ENCODE results near the gene AQP2. TPM values are rescaled to one million over a fixed set of nuclear protein-coding genes. Genes with fewer than 3 reads are reported as not detected.
A peak's percentile ranks its signal among the peaks of the same experiment; 100 is the strongest.

The AQP2 gene
- total and polyA plus RNA-seq, 4 donors: not detected

GRCh38 chr12:49968471-49968870, 17.9 kb downstream of the AQP2 start:
- H3K9me3 ChIP-seq (ENCODE audit: control insufficient read depth in 4 of 4, low read length in 3 of 4): no peaks in the 10 kb centered on the region
- TF ChIP-seq RAD21 (IDR thresholded peaks at IDR 0.05) (peak in 1 of 2 donors; percentile 20), EGR1 (IDR thresholded peaks at IDR 0.05; ENCODE audit: low read depth in 2 of 2) (no peak), RXRA (IDR thresholded peaks at IDR 0.05) (peak; percentile 77 to 82), CTCF (IDR thresholded peaks at IDR 0.05; ENCODE audit: low read depth, low read length, missing input control) (no peak), SP1 (IDR thresholded peaks at IDR 0.05) (peak; percentile 45), HNF4A (conservative IDR thresholded peaks at IDR 0.05) (peak; percentile 74 to 79), YY1 (IDR thresholded peaks at IDR 0.05) (peak; percentile 55), NR2F2 (IDR thresholded peaks at IDR 0.05) (no peak)
- TF ChIP-seq, protein P1, sequence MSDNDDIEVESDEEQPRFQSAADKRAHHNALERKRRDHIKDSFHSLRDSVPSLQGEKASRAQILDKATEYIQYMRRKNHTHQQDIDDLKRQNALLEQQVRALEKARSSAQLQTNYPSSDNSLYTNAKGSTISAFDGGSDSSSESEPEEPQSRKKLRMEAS (IDR thresholded peaks at IDR 0.05): no peak
- H3K27ac ChIP-seq (ENCODE audit: low read depth in 1 of 2, low read length in 2 of 2): no peak overlapping the region
- no peak for DNase-seq (ENCODE audit: low spot score)
- 58% methylated on average over 6 of the region's 6 CpGs for WGBS
- no peak overlapping the region for H3K9ac ChIP-seq (ENCODE audit: low read depth in 1 of 2, low read length in 2 of 2)
- peaks cover 7 to 40% (median 25%) of the 10 kb centered on the region in 4 donors for H3K4me1 ChIP-seq (ENCODE audit: control insufficient read depth in 4 of 4, insufficient read depth in 4 of 4, low read length in 3 of 4)
- no peak overlapping the region for H3K4me3 ChIP-seq (ENCODE audit: low read depth in 1 of 3, low read length in 3 of 3)
- no peaks in the 10 kb centered on the region for H3K27me3 ChIP-seq (ENCODE audit: control insufficient read depth in 4 of 4, insufficient read depth in 4 of 4, low read length in 3 of 4)
- no peaks in the 10 kb centered on the region for H3K36me3 ChIP-seq (ENCODE audit: control insufficient read depth in 4 of 4, insufficient read depth in 3 of 4, low read depth in 1 of 4, low read length in 3 of 4)

DNA sequence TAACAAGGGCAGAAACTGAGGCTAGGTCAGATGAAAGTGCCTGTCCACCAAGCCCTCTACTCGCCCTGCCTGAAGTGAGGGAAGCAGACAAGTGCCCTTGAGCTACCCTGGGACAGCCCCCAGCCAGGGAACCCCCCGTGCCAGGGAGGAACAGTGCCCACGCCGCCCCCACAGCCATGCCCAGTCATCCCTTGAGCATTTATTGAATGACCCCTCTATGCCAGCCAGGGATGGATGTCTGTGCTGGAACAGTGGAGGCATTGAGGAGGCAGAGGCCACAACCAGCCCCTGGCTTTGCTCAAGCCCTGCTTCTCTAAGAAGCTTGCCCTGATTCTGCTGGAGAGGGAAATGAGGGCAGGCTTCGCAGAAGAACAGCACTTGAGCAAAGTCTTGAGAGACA, 18.5 kb downstream of the AQP2 start:
- WGBS: 91% methylated on average over 5 of the region's 5 CpGs
- H3K9ac ChIP-seq (ENCODE audit: low read depth in 1 of 2, low read length in 2 of 2): no peak overlapping the region
- H3K9me3 ChIP-seq (ENCODE audit: control insufficient read depth in 4 of 4, low read length in 3 of 4): no peaks in the 10 kb centered on the region
- no peak overlapping the region for H3K27ac ChIP-seq (ENCODE audit: low read depth in 1 of 2, low read length in 2 of 2)
- peaks cover 7 to 39% (median 23%) of the 10 kb centered on the region in 4 donors for H3K4me1 ChIP-seq (ENCODE audit: control insufficient read depth in 4 of 4, insufficient read depth in 4 of 4, low read length in 3 of 4)
- no peak overlapping the region for H3K4me3 ChIP-seq (ENCODE audit: low read depth in 1 of 3, low read length in 3 of 3)
- no peak for TF ChIP-seq NR2F2 (IDR thresholded peaks at IDR 0.05)
- no peak for TF ChIP-seq RXRA (IDR thresholded peaks at IDR 0.05)
- TF ChIP-seq ZBTB33 (IDR thresholded peaks at IDR 0.05): no peak
- TF ChIP-seq EGR1 (IDR thresholded peaks at IDR 0.05; ENCODE audit: low read depth in 2 of 2): no peak
- TF ChIP-seq TAF1 (conservative IDR thresholded peaks at IDR 0.05): no peak
- no peak for TF ChIP-seq RAD21 (IDR thresholded peaks at IDR 0.05)
- TF ChIP-seq, protein P2, sequence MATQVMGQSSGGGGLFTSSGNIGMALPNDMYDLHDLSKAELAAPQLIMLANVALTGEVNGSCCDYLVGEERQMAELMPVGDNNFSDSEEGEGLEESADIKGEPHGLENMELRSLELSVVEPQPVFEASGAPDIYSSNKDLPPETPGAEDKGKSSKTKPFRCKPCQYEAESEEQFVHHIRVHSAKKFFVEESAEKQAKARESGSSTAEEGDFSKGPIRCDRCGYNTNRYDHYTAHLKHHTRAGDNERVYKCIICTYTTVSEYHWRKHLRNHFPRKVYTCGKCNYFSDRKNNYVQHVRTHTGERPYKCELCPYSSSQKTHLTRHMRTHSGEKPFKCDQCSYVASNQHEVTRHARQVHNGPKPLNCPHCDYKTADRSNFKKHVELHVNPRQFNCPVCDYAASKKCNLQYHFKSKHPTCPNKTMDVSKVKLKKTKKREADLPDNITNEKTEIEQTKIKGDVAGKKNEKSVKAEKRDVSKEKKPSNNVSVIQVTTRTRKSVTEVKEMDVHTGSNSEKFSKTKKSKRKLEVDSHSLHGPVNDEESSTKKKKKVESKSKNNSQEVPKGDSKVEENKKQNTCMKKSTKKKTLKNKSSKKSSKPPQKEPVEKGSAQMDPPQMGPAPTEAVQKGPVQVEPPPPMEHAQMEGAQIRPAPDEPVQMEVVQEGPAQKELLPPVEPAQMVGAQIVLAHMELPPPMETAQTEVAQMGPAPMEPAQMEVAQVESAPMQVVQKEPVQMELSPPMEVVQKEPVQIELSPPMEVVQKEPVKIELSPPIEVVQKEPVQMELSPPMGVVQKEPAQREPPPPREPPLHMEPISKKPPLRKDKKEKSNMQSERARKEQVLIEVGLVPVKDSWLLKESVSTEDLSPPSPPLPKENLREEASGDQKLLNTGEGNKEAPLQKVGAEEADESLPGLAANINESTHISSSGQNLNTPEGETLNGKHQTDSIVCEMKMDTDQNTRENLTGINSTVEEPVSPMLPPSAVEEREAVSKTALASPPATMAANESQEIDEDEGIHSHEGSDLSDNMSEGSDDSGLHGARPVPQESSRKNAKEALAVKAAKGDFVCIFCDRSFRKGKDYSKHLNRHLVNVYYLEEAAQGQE (IDR thresholded peaks at IDR 0.05): no peak
- TF ChIP-seq FOXA2 (IDR thresholded peaks at IDR 0.05): no peak
- TF ChIP-seq CTCF (IDR thresholded peaks at IDR 0.05; ENCODE audit: low read depth, low read length, missing input control): no peak
- TF ChIP-seq, protein P3, sequence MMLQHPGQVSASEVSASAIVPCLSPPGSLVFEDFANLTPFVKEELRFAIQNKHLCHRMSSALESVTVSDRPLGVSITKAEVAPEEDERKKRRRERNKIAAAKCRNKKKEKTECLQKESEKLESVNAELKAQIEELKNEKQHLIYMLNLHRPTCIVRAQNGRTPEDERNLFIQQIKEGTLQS (IDR thresholded peaks at IDR 0.05): no peak
- TF ChIP-seq JUND (IDR thresholded peaks at IDR 0.05): no peak
- TF ChIP-seq SP1 (IDR thresholded peaks at IDR 0.05): no peak
- no peak for TF ChIP-seq YY1 (IDR thresholded peaks at IDR 0.05)
- TF ChIP-seq, protein P1 (IDR thresholded peaks at IDR 0.05): no peak
- no peak for TF ChIP-seq HNF4G (IDR thresholded peaks at IDR 0.05)
- TF ChIP-seq HNF4A (conservative IDR thresholded peaks at IDR 0.05): no peak
- no peak for TF ChIP-seq GABPA (IDR thresholded peaks at IDR 0.05 in 1 of 2, conservative IDR thresholded peaks at IDR 0.05 in 1 of 2)
- no peaks in the 10 kb centered on the region for H3K27me3 ChIP-seq (ENCODE audit: control insufficient read depth in 4 of 4, insufficient read depth in 4 of 4, low read length in 3 of 4)
- no peak for DNase-seq (ENCODE audit: low spot score)
- no peaks in the 10 kb centered on the region for H3K36me3 ChIP-seq (ENCODE audit: control insufficient read depth in 4 of 4, insufficient read depth in 3 of 4, low read depth in 1 of 4, low read length in 3 of 4)

Measured in liver (tissue), 9 donors.